ENCODE measurements around the gene FYCO1.
A peak's percentile ranks its signal among the peaks of the same experiment; 100 is the strongest.
"Not testable (repeated sequence)": the region's sequence is repeated elsewhere in the genome, so short reads cannot be mapped to it uniquely, and the experiment has no call there.

Gene FYCO1

DNA sequence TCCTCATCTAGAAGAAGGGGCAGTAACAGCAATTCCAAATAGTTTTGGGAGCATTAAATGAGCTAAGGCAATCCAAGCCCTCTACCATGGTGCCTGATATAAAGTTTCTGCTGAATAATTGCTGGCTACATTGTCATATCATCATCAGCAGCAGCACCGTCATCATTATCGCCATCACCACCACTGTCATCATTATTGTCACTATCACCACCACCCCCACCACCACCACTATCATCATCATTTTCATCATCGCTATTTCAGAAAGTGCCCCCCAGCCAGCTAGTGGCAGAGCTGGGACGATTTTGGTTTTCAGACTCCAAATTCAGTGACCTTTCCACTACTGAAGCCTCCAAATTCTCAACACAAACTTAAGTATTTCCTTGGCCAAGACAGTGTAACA is 16.6 kb upstream of the FYCO1 start:
- Histone ChIP-seq H3K4me1 (ENCODE audit: control insufficient read depth, insufficient read depth, low read length) (no peaks in the 10 kb centered on the region), H3K27ac (ENCODE audit: insufficient read depth, low read depth, low read length, poor library complexity, severe bottlenecking) (no peak overlapping the region), H3K4me3 (ENCODE audit: insufficient read depth, low read depth, low read length) (no peak overlapping the region), H3K27me3 (ENCODE audit: control insufficient read depth, insufficient read depth, low read length, poor library complexity, severe bottlenecking) (no peaks in the 10 kb centered on the region), H3K9me3 (ENCODE audit: control insufficient read depth, low read length) (no peaks in the 10 kb centered on the region), H3K36me3 (ENCODE audit: control insufficient read depth, insufficient read depth, low read length) (no peaks in the 10 kb centered on the region)
- 87 to 94% methylated on average over 4 of the region's 4 CpGs for WGBS, 2 experiments

- H3K9me3 ChIP-seq (ENCODE audit: control insufficient read depth, low read length) = no peaks in the 10 kb centered on the region
- H3K27ac ChIP-seq (ENCODE audit: insufficient read depth, low read depth, low read length, poor library complexity, severe bottlenecking) = no peak overlapping the region
- WGBS, 2 experiments = no CpG with 5 or more reads among the region's 2 CpGs
- H3K27me3 ChIP-seq (ENCODE audit: control insufficient read depth, insufficient read depth, low read length, poor library complexity, severe bottlenecking) = no peaks in the 10 kb centered on the region
- H3K4me1 ChIP-seq (ENCODE audit: control insufficient read depth, insufficient read depth, low read length) = no peaks in the 10 kb centered on the region
- H3K36me3 ChIP-seq (ENCODE audit: control insufficient read depth, insufficient read depth, low read length) = no peaks in the 10 kb centered on the region
- H3K4me3 ChIP-seq (ENCODE audit: insufficient read depth, low read depth, low read length) = no peak overlapping the region
These were observed 15.0 kb upstream of the FYCO1 start for GRCh38 chr3:46010519-46011113.

DNA sequence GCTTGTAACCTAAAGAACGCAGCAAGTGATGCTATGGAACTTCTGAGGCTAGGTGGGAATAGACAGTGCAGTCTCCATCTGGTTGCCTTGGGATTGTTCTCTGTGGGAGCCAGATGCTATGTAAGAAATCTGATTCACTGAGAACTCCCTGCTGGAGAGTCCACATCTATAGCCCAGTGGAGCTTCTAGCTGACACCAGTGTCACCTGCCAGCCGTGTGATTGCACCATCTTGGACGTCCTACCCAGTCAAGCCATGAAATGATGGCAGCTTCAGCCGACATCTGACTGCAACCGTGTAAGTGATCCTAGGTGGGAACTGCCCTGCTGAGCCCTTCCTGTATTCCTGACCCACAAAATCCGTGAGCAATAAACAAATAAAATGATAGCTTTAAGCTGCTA is 12.4 kb upstream of the FYCO1 start:
- H3K27me3 ChIP-seq (ENCODE audit: control insufficient read depth, insufficient read depth, low read length, poor library complexity, severe bottlenecking) = no peaks in the 10 kb centered on the region
- 93 to 96% methylated on average over 6 of the region's 6 CpGs for WGBS, 2 experiments
- H3K4me1 ChIP-seq (ENCODE audit: control insufficient read depth, insufficient read depth, low read length) = no peaks in the 10 kb centered on the region
- H3K36me3 ChIP-seq (ENCODE audit: control insufficient read depth, insufficient read depth, low read length) = no peaks in the 10 kb centered on the region
- no peak overlapping the region for H3K4me3 ChIP-seq (ENCODE audit: insufficient read depth, low read depth, low read length)
- no peaks in the 10 kb centered on the region for H3K9me3 ChIP-seq (ENCODE audit: control insufficient read depth, low read length)
- H3K27ac ChIP-seq (ENCODE audit: insufficient read depth, low read depth, low read length, poor library complexity, severe bottlenecking) = no peak overlapping the region

DNA sequence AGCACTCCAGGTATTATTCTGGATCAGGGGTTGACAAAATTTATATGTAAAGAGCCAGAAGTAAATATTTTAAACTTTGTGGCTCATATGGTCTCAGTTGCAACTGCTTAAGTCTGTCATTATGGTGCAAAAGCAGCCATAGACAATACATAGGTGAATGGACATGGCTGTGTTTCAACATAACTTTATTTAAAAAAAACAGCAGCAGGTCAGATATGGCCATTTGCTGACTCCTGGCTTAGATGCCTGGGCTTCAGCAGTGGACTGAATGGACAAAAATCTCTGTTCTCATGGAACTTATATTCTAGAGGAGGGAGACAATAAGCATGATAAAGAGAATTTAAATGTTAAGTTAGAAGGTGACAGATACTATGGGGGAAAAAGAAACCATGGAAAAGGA is 11.7 kb upstream of the FYCO1 start:
- Histone ChIP-seq H3K36me3 (ENCODE audit: control insufficient read depth, insufficient read depth, low read length) (no peaks in the 10 kb centered on the region), H3K27me3 (ENCODE audit: control insufficient read depth, insufficient read depth, low read length, poor library complexity, severe bottlenecking) (no peaks in the 10 kb centered on the region), H3K4me3 (ENCODE audit: insufficient read depth, low read depth, low read length) (no peak overlapping the region), H3K9me3 (ENCODE audit: control insufficient read depth, low read length) (no peaks in the 10 kb centered on the region), H3K27ac (ENCODE audit: insufficient read depth, low read depth, low read length, poor library complexity, severe bottlenecking) (no peak overlapping the region), H3K4me1 (ENCODE audit: control insufficient read depth, insufficient read depth, low read length) (no peaks in the 10 kb centered on the region)

- no peaks in the 10 kb centered on the region for H3K4me1 ChIP-seq (ENCODE audit: control insufficient read depth, insufficient read depth, low read length)
- WGBS, 2 experiments = 79 to 85% methylated on average over 5 of the region's 5 CpGs
- no peak overlapping the region for H3K27ac ChIP-seq (ENCODE audit: insufficient read depth, low read depth, low read length, poor library complexity, severe bottlenecking)
- H3K36me3 ChIP-seq (ENCODE audit: control insufficient read depth, insufficient read depth, low read length) = no peaks in the 10 kb centered on the region
- no peak overlapping the region for H3K4me3 ChIP-seq (ENCODE audit: insufficient read depth, low read depth, low read length)
- no peaks in the 10 kb centered on the region for H3K9me3 ChIP-seq (ENCODE audit: control insufficient read depth, low read length)
- no peaks in the 10 kb centered on the region for H3K27me3 ChIP-seq (ENCODE audit: control insufficient read depth, insufficient read depth, low read length, poor library complexity, severe bottlenecking)
These were observed 10.8 kb upstream of the FYCO1 start for GRCh38 chr3:46006238-46007032.

GRCh38 chr3:46003706-46004105 is 8.1 kb upstream of the FYCO1 start:
- not testable (repeated sequence) for H3K27ac ChIP-seq (ENCODE audit: insufficient read depth, low read depth, low read length, poor library complexity, severe bottlenecking); H3K36me3 ChIP-seq (ENCODE audit: control insufficient read depth, insufficient read depth, low read length); H3K9me3 ChIP-seq (ENCODE audit: control insufficient read depth, low read length); H3K4me1 ChIP-seq (ENCODE audit: control insufficient read depth, insufficient read depth, low read length); H3K4me3 ChIP-seq (ENCODE audit: insufficient read depth, low read depth, low read length); H3K27me3 ChIP-seq (ENCODE audit: control insufficient read depth, insufficient read depth, low read length, poor library complexity, severe bottlenecking)

DNA sequence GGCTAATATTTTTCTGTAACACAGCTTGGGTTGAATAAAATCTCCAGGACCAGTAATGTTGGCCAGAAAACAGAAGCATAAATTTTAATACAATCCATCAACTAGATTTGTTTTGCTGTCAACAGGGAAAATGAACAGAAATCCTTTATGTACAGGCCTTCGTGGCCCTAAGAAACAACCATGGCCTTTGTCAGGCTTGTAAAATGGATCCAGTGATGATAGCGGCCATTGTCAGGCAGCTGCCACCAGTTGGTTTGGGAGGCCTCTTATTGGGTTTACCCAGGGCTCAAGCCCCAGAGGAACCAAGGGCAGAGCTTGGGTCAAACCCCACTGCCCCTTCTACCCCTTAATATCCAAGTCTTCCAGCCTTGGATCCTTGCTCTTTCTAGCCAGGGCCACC is 5.6 kb upstream of the FYCO1 start:
- no peaks in the 10 kb centered on the region for H3K9me3 ChIP-seq (ENCODE audit: control insufficient read depth, low read length)
- no peaks in the 10 kb centered on the region for H3K4me1 ChIP-seq (ENCODE audit: control insufficient read depth, insufficient read depth, low read length)
- no peak overlapping the region for H3K4me3 ChIP-seq (ENCODE audit: insufficient read depth, low read depth, low read length)
- no peaks in the 10 kb centered on the region for H3K36me3 ChIP-seq (ENCODE audit: control insufficient read depth, insufficient read depth, low read length)
- H3K27ac ChIP-seq (ENCODE audit: insufficient read depth, low read depth, low read length, poor library complexity, severe bottlenecking) = no peak overlapping the region
- WGBS, 2 experiments = 90% methylated on average over 2 of the region's 2 CpGs
- peaks cover 4% of the 10 kb centered on the region for H3K27me3 ChIP-seq (ENCODE audit: control insufficient read depth, insufficient read depth, low read length, poor library complexity, severe bottlenecking)

- Histone ChIP-seq H3K27me3 (ENCODE audit: control insufficient read depth, insufficient read depth, low read length, poor library complexity, severe bottlenecking) (peaks cover 4% of the 10 kb centered on the region), H3K4me1 (ENCODE audit: control insufficient read depth, insufficient read depth, low read length) (peaks cover 3% of the 10 kb centered on the region), H3K4me3 (ENCODE audit: insufficient read depth, low read depth, low read length) (no peak overlapping the region), H3K36me3 (ENCODE audit: control insufficient read depth, insufficient read depth, low read length) (no peaks in the 10 kb centered on the region), H3K27ac (ENCODE audit: insufficient read depth, low read depth, low read length, poor library complexity, severe bottlenecking) (no peak overlapping the region), H3K9me3 (ENCODE audit: control insufficient read depth, low read length) (no peaks in the 10 kb centered on the region)
- WGBS, 2 experiments = no CpG with 5 or more reads among the region's 2 CpGs
These were observed 2.3 kb upstream of the FYCO1 start for GRCh38 chr3:45997942-45998341.

DNA sequence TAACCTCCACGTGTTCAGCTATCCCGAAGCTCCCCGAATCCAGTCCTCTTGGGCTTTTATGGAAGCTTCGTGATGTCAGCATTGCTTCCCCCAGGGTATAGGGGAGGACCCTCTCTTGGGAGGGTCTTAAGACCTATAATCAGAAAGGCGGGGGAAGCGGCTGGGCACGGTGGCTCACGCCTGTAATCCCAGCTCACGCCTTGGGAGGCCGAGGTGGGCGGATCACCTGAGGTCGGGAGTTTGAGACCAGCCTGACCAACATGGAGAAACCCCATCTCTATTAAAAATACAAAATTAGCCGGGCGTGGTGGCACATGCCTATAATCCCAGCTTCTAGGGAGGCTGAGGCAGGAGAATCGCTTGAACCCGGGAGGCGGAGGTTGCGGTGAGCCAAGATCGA is 1.9 kb upstream of the FYCO1 start:
- H3K36me3 ChIP-seq (ENCODE audit: control insufficient read depth, insufficient read depth, low read length); H3K4me1 ChIP-seq (ENCODE audit: control insufficient read depth, insufficient read depth, low read length); H3K4me3 ChIP-seq (ENCODE audit: insufficient read depth, low read depth, low read length); H3K9me3 ChIP-seq (ENCODE audit: control insufficient read depth, low read length); H3K27me3 ChIP-seq (ENCODE audit: control insufficient read depth, insufficient read depth, low read length, poor library complexity, severe bottlenecking); H3K27ac ChIP-seq (ENCODE audit: insufficient read depth, low read depth, low read length, poor library complexity, severe bottlenecking): not testable (repeated sequence)
- WGBS, 2 experiments = 88 to 96% methylated on average over 19 of the region's 19 CpGs

DNA sequence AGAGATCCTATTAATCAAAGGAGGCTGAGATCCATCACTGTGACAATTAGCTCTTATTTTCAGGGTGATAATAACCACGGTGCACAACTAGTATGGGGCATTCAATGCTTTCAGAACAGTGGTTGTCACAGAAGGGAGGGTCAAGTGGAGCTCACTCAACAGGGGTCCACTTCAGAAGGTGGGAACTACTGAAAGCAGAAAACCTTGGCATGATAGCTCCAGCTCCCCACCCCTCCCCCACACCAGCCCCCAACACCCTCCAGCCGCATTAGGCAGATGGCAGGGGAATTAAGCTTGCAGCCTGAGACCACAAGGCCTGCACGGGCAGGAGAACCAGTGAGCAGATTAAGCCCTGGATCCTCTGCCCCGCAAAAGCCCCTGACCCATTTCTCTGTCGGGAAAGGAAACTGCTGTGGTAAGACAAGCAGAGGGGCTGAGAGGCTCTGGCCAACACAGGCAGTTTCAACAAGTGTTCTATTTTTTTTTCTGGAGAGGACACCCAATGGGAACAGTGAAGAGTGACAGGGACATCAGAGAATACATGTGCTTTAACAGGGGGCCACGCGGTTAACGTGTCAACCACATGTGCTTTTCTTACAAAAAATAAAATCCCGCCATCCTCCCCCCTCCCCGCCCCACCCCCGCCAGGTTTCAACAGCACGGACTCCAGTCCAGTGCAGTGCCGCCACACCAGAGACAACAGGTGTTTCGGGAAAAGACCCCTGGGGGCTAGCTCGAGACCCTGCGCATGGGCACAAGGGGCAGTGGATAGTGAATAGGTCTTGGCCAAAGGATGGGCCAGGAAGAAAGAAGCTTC is 997 bp downstream of the FYCO1 start:
- no peaks in the 10 kb centered on the region for H3K36me3 ChIP-seq (ENCODE audit: control insufficient read depth, insufficient read depth, low read length)
- WGBS, 2 experiments = 13% methylated on average over 14 to 16 of the region's 16 CpGs

More for the DNA sequence above, 997 bp downstream of the FYCO1 start:
- peak overlapping the region; percentile 16 for H3K27ac ChIP-seq (ENCODE audit: insufficient read depth, low read depth, low read length, poor library complexity, severe bottlenecking)
- peaks cover 3% of the 10 kb centered on the region for H3K4me1 ChIP-seq (ENCODE audit: control insufficient read depth, insufficient read depth, low read length)
- no peaks in the 10 kb centered on the region for H3K9me3 ChIP-seq (ENCODE audit: control insufficient read depth, low read length)
- H3K27me3 ChIP-seq (ENCODE audit: control insufficient read depth, insufficient read depth, low read length, poor library complexity, severe bottlenecking) = peaks cover 4% of the 10 kb centered on the region
- H3K4me3 ChIP-seq (ENCODE audit: insufficient read depth, low read depth, low read length) = peak overlapping the region; percentile 96

Data from ectodermal cell (in vitro differentiated cells).